GM18517 (cell line): ENCODE data around the gene CD9.
"Not testable (repeated sequence)": the region's sequence is repeated elsewhere in the genome, so short reads cannot be mapped to it uniquely, and the experiment has no call there.

Experiments
- ATAC-seq: cut with Tn5 transposase; IDR thresholded peaks from one replicate; pipeline ENCODE4 v1.9.1; 2021; ENCODE audit warnings: mild to moderate bottlenecking, moderate library complexity; ENCODE audit not compliant: unreplicated experiment

Gene CD9

GRCh38 chr12:6178981-6179761 is 21.0 kb upstream of the CD9 start:
- ATAC-seq, result no peak

GRCh38 chr12:6180268-6181051 is 19.7 kb upstream of the CD9 start:
- ATAC-seq, result no peak

DNA sequence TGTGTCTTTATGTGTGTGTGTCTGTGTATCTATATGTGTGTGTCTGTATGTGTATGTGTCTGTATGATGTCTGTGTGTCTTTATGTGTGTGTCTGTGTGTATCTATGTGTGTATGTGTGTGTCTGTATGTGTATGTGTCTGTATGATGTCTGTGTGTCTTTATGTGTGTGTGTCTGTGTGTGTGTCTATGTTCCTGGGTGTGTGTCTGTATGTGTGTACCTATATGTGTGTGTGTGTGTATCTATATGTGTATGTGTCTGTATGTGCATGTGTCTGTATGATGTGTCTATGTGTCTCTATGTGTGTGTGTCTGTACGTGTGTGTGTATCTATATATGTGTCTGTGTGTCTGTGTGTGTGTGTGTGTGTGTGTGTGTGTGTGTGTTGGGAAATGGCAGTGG is 19.0 kb upstream of the CD9 start:
- no peak for ATAC-seq

GRCh38 chr12:6181583-6182278 is 18.5 kb upstream of the CD9 start:
- no peak for ATAC-seq

DNA sequence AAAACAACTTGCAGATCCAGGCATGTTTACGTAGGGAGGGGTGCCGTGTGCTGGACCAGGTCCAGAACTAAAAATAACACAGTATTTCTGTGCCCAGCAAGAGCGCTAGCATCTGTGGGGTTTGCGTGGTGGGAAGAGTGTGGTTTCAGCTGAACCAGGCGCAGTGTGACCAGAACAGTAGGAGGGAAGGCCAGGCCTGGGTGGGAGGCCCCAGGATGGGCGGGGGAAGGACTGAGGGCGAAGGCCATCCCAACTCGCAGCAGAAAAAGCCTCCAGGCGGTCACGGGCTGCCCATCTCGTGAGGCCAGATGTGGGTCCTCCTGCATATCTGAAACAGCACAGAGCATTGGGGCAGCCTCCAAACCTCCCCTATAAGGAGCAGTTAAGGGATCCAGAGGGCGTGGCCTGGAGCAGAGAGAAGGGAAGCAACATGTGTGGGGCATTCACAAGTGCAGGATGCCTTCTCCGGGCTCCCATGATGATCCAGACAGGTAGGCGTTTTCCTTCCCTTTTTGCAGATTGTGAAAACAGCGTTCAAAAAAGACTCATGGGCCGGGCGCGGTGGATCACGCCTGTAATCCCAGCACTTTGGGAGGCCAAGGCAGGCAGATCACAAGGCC is 17.8 kb upstream of the CD9 start:
- no peak for ATAC-seq

DNA sequence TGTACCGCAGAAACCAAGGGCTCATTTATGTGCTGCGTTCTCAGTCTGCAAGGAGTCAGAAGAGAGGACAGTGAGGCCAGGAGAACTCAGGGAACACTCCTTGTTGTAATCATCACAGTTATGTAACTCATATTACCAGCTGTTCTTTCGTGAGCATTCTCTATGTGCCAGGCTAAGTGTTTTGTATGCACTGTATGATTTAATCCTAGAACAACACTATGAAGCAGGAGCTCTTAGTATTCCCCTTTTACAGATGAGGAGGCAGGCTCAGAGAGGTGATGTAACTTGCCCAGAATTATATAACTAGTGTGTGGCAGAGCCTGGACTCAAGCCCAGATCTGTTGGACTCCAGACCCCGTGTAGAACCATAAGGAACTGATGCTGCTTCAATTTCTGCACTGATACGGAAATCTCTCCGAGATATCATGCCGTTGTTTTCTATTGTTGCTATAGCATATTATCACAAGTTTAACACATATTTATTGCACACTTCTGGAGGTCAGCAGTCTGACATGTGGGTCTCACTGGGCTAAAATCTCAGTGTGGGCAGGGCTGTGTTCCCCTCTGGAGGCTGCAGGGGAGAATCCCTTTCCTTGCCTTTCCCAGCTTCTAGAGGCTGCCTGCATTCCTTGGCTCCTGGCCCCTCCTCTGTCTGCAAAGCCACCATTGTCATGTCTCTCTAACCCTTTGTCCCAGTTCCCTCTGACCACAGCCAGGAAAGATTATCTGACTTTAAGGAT is 16.3 kb upstream of the CD9 start:
- ATAC-seq, result no peak

GRCh38 chr12:6185961-6186827 is 14.0 kb upstream of the CD9 start:
- no peak for ATAC-seq

DNA sequence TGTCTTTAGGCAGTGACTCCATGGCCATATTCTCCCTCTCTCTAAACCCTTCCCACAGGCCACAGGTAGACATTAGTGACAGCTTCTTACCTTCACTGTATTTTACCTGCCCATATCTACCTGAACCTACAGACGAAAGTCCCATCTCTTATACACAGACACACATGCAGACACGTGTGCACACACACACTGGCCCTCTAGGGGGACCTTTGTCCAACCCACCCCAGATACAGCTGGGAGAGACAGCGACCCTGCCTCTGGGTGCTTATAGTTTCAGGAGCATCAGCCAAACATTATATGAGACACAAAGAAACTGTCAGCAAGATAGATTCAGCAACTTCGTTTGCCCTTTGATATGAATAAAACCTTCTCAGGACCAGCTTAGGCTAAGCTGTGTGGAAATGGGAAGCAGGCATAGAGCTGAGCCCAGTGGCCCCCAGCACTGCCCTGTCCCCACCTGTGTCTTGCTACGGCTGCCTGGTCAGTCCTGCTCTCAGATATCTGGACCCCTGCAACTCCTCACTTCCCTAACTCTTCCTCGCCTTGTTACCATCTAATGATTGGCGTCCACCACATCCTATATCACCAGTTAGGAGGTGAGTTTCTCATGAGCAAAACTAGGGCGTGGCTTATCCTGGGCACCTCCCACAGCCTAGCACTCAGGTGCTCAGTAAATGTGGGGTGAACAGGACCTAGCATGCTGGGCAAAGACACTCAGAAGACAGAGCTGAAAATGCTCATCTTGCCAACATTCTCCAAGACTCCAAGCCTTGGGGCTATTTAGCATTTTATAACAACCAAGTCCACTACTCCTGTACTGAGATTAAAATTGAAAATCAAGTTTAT is 12.0 kb upstream of the CD9 start:
- ATAC-seq, result no peak

DNA sequence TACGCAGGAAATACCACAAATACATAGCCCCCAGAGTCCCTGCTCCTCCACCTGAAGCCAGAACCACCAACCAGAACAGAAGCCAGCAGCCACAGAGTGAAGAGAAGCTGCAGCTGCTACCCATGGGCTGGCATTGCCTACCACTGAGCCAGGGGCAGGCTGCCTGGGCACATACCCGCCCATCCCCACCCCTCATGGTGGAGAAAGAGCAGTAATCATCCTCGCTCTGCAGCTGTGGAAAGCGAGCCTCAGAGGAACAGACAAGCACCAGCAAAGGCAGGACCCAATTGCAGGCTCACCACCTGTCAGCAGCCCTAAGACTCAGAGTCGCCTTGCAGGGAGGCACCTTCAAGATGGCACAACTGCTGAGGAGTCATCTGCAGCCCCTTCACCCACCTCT is 11.2 kb upstream of the CD9 start:
- no peak for ATAC-seq

- ATAC-seq, result not testable (repeated sequence)
Observed at GRCh38 chr12:6189952-6190598, 10.1 kb upstream of the CD9 start.

DNA sequence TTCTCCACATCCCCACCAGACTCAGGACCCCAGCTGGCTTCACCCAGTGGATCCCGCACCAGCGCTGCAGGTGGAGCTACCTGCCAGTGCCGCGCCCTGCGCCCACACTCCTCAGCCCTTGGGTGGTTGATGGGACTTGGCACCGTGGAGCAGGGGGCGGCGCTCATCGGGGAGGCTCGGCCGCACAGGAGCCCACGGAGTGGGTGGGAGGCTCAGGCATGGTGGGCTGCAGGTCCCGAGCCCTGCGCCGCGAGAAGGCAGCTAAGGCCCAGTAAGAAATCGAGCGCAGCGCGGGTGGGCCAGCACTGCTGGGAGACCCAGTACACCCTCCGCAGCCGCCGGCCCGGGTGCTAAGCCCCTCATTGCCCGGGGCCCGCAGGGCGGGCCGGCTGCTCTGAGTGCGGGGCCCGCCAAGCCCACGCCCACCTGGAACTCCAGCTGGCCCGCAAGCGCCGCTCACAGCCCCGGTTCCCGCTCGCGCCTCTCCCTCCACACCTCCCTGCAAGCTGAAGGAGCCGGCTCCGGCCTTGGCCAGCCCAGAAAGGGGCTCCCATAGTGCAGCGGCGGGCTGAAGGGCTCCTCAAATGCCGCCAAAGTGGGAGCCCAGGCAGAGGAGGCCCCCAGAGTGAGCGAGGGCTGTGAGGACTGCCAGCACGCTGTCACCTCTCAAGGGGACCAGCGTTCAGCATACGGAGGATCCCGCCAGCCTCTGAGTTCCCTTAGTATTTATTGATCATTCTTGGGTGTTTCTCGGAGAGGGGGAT is 9.3 kb upstream of the CD9 start:
- ATAC-seq, result not testable (repeated sequence)

GRCh38 chr12:6192604-6193380 is 7.4 kb upstream of the CD9 start:
- ATAC-seq, result no peak

- ATAC-seq, result no peak
Observed at GRCh38 chr12:6193853-6194815, 6.1 kb upstream of the CD9 start.

DNA sequence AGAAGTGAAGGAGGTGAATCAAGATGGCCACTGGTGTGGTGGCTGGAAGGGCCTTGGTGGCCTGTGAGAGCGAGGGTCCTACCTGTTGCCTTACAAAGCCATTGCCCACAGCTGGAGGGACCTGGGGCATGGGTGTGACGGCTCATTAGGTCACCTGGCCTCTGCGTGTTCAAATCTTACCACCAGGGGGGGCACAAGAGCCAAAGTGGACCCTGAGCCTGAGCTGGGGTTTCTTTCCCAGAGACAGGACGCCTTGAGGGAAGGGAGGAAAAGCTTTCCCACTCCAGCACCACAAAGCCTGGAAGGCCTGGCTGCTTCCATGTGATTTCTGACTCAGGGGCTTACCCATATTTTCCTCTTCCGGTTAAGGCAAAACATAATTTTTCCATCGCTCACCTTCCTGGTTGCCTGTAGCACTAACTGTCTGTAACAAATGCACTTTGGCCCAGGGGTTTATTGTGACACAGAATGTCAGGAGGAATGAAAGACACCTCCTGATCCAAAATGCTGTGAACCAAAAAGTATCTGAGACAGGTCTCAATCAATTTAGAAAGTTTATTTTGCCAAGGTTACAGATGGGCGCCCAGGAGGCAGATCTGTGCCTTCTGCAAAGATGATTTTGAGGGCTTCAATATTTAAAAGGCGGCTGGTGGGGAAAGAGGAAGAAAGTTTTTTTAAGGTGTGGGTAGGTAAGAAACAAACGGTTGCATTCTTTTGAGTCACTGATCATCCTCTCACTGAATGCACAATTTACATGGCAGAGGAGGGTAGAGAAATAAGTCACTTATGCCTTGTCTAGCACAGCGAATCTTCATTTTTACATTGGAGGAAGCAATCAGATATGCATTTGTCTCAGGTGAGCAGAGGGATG is 4.3 kb upstream of the CD9 start:
- no peak for ATAC-seq

DNA sequence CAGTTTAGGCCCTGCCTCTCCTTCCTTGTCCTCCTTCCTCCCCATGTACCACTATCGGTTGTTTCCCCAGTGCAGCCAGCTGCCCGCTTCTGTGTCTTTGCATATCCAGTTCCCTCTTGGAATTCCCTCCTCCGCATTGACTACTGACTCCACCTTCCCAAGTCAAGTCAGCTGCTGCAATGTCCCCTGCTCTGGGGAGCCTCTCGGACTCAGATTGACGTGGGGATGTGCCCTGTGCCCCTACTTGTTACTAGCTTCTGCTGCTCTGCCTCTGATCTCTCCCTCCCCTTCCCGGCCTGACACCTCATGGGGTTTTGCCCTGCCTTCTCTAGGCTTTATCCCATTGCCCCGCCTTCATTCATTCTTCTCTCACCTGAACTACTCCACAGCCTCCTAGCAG is 2.1 kb upstream of the CD9 start:
- ATAC-seq, result no peak
